Stimulated activated CD8-positive, alpha-beta memory T cell treated with anti-CD3 and anti-CD28 coated beads, Interleukin-2, amount 100 ng/mL, for 48 hours (primary cell): ENCODE results near the gene SLC37A1.
"Not testable (repeated sequence)": the region's sequence is repeated elsewhere in the genome, so short reads cannot be mapped to it uniquely, and the experiment has no call there.

Experiments
- DNase-seq, 2 donors: peaks; one replicate each; pipeline ENCODE4 v3.0.0-alpha.2; 2020; ENCODE audit warnings: low read depth in 2 of 2

Gene SLC37A1

DNA sequence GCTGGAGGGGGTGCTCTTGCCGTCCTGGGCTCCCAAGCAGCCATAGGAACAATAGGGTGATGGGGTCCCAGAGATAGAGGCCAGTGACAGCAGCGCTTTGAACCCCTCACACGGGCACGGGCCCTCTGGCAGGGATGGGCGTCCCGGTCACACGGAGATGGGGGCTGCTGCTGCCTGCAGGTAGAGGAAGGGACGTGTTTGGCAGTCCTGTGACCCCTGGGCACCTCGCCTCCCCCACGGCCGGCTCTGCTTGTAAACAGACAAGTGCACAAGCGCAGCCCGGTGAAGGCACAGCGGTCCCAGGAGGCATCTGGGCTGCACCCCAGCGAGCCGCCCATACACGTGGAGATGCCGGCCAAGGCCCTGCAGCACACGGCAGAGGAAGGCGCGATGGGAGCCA lies 103.3 kb downstream of the SLC37A1 start:
- no peak for DNase-seq

DNA sequence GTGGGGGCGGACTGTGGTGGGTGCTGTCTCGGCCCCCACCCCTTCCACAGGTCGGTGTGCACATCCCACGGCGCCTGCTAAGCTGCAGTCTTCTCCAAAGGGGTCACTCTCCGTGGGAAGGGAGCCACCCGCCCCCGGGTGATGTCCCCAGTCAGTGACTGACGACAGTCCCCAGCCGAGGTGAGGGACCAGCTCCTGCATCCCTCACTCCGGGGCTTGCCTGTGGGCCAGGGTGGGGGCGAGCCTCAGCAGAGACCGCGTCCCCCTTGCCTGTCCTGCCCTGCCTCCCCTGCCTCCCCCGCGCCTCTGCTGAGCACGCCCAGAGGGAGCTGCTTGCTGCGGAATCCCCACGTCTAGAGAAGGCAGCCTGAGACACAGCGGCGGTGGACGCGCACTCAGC lies 103.8 kb downstream of the SLC37A1 start:
- DNase-seq = no peak

DNA sequence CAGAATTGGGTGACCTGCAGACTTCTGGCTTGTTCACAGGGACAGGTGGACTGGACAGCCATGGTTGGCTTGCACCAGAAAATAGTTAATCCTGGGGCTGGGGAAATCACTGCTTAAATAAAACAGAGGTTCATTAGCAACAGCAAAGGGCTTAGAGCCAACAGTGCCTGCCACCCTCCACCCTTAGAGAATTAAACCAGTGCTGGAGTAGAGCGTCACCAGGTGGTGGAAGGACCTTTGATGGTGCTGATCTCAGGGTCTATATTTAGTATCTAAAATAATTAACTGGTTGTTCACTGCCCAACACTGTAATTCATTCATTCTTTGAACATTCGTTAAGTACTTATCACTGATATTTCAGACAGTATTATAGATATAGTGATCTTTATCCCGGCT lies 105.1 kb downstream of the SLC37A1 start:
- no peak for DNase-seq

- no peak for DNase-seq
These were observed 105.5 kb downstream of the SLC37A1 start for GRCh38 chr21:42619166-42619565.

DNA sequence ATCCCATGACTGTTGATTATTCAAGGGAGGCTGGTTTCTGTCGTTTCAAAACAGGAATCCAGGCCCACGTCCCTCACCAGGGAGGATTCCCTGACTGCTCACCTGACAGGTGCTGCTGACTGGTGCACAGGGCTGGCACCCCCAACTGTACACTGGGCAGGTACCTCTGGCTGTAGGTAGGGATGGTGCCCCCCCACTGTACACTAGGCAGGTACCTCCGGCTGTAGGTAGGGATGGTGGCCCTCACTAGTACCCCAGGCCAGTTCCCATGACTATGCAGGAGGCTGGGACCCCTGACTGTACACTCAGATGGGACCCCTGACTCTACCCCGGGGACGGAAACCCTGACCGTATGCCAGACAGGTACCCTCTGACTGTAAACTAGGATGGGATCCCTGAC lies 106.2 kb downstream of the SLC37A1 start:
- DNase-seq = no peak

GRCh38 chr21:42621166-42621818 lies 107.6 kb downstream of the SLC37A1 start:
- DNase-seq = no peak

DNA sequence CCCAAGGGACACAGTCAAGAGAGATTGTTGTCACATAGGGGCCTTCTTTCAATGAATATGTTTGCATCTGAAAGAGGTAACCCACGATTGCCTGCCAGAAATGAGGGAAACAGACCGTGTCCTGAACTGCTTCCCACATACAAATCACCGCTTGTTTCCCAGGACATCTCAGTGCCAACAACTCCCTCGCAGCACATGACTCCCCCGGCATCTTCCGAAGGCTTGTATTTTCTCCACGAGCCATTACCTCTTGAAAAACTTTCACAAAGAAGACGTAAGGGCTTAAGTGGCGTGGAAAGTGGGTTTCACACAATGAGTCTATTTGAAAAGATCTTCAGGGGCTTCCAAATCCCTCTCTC lies 108.1 kb downstream of the SLC37A1 start:
- no peak for DNase-seq

GRCh38 chr21:42622284-42622683 lies 108.6 kb downstream of the SLC37A1 start:
- no peak for DNase-seq

- no peak for DNase-seq
These were observed 110.0 kb downstream of the SLC37A1 start for GRCh38 chr21:42623694-42624093.

- no peak for DNase-seq
These were observed 110.6 kb downstream of the SLC37A1 start for GRCh38 chr21:42624095-42624790.

DNA sequence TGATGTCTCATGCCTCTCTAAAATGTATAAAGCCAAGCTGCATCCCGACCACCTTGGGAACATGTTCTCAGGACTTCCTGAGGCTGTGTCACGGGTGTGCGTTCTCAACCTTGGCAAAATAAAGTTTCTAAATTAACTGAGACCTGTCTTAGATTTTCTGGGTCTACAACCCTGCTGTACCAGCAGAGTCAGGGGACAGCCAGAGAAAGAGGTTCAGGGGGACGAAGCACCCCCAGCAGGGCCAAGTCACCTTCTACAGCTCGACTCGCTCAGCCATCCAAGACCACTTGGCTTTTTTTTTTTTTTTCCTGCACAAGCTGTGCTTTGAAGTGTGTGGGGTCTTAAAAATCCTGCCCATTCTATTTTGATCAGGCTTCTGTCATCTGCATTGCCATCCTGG lies 111.3 kb downstream of the SLC37A1 start:
- DNase-seq = no peak

DNA sequence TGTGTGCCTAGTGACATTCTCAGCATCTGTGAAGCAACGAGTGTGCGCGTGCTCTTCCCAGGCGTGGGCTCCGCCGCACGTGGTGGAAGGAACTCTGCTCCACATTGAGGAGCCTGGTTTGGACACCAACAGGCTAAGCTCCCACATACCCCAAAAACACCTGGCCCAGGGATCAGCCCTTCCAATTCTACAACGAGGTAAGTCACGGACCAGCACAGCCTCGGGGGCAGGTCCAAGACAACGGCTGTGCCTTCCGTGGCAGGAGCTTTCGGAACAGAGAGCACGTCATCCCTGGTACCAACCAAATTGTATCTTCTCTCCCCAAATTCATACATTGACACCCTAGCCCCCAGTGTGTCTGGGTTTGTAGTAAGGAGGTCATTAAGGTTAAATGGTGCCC lies 112.5 kb downstream of the SLC37A1 start:
- no peak for DNase-seq

DNA sequence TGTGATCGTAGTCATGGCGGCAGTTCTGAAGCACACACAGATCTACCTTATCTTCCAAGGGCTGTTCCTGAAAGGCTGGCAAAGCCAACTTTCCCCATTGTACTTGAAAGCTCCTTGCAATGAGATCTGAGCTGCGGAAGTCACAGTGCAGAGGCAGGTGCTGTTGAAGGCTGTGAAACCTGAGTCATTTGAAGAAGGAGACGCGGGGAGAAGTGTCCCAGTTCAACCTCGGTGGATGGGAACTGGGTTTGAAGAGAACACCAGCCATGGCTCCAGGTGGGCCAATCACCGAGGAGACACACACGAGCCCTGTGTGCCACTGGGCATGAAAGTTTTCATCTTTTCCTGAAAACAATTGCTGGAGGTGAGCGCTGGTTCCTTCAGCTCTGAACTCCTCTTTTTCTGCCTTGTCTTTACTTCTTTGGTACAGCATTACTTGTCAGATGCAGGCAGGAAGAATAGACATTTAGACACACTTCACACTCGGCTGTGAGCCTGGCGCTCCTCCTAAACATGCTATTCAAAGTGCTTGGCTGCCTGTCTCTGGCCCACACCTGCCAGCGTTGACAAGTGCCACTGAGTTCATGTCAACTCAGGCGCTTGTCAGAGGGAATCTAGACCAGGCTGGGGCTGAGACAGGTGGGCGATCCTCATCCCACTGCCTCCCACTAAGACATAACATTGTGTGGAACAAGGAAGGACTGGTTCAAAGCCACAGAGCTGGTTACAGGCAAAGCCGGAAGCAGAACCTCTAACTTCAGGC lies 114.1 kb downstream of the SLC37A1 start:
- no peak for DNase-seq

DNA sequence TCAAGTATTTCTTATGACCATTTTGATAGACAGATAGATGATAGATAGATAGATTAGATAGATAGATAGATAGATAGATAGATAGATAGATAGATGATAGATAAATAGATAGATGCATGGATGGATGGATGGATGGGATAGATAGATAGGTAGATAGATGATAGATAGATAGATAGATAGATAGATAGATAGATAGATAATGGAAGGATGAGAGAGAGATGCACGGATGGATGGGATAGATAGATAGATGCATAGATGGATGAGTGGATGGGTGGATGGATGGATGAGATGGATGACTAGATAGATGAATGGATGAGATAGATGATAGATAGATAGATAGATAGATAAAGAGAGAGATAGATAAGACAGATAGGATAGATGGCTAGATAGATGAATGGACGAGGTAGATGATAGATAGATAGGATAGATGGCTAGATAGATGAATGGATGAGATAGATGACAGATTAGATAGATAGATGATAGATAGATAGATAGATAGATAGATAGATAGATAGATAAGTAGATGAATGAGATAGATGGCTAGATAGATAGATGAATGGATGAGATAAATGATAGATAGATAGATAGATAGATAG lies 114.9 kb downstream of the SLC37A1 start:
- not testable (repeated sequence) for DNase-seq

- no peak for DNase-seq
These were observed 116.4 kb downstream of the SLC37A1 start for GRCh38 chr21:42629933-42630589.

DNA sequence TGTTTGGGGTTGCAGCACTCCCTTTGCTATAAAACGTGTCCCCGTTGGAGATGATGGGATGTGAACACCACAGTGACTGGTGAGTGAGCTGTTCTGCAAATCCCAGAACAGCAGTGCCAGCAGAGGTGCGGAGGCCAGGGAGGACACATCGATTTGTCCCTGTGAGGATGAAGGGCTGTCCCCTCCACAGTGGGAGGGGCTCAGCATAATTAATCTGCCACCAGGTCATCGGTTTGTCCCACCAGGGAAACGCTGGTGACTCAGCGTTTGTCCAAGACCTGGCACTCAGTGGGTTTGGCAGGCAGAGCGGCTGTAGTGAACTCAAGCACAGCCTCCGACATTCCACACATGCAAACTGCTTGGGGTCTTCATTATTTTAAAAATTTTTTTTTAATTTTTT lies 117.0 kb downstream of the SLC37A1 start:
- DNase-seq = no peak
